ENCODE data around the gene POLR1A.

DNA sequence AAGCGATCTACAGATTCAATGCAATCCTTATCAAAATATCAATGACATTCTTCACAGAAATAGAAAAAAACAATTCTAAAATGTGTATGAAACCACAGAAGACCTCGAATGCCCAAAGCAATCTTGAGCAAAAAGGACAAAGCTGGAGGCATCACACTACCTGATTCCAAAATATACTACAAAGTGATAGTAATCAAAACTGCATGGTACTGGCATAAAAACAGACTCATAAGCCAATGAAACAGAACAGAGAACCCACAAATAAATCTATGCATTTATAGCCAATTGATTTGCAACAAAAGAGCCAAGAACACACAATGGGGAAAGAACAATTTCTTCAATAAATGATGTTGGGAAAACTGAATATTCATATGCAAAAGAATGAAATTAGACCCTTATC, 99.2 kb downstream of the POLR1A start:
- TF ChIP-seq, protein P1, sequence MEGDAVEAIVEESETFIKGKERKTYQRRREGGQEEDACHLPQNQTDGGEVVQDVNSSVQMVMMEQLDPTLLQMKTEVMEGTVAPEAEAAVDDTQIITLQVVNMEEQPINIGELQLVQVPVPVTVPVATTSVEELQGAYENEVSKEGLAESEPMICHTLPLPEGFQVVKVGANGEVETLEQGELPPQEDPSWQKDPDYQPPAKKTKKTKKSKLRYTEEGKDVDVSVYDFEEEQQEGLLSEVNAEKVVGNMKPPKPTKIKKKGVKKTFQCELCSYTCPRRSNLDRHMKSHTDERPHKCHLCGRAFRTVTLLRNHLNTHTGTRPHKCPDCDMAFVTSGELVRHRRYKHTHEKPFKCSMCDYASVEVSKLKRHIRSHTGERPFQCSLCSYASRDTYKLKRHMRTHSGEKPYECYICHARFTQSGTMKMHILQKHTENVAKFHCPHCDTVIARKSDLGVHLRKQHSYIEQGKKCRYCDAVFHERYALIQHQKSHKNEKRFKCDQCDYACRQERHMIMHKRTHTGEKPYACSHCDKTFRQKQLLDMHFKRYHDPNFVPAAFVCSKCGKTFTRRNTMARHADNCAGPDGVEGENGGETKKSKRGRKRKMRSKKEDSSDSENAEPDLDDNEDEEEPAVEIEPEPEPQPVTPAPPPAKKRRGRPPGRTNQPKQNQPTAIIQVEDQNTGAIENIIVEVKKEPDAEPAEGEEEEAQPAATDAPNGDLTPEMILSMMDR (IDR thresholded peaks at IDR 0.05): no peak
- TF ChIP-seq POLR2A (IDR thresholded peaks at IDR 0.05) (no peak), EP300 (IDR thresholded peaks at IDR 0.05; ENCODE audit: low read depth) (no peak), POLR2AphosphoS5 (IDR thresholded peaks at IDR 0.05) (no peak)
